ENCODE data around the gene WDR3. TPM values are rescaled to one million over a fixed set of nuclear protein-coding genes. Genes with fewer than 3 reads are reported as not detected.

The WDR3 gene
- polyA plus RNA-seq, 3 donors, result 4.3 to 13.0 (median 8.0) TPM

GRCh38 chr1:118008011-118008410, 78.5 kb downstream of the WDR3 start:
- TF ChIP-seq CTCF (IDR thresholded peaks at IDR 0.05), result no peak
- Mint-ChIP-seq H3K4me1 (no peaks in the 10 kb centered on the region), H3K27me3 (ENCODE audit: low read depth in 3 of 3) (no peaks in the 10 kb centered on the region), H3K36me3 (no peaks in the 10 kb centered on the region), H3K27ac (no peak overlapping the region), H3K9me3 (peaks cover 0 to 14% (median 9%) of the 10 kb centered on the region in 7 donors), H3K4me3 (no peak overlapping the region)
- no peak overlapping the region for H3K9ac ChIP-seq (ENCODE audit: insufficient read depth, low read length, poor library complexity, severe bottlenecking)
- H2AFZ ChIP-seq (ENCODE audit: insufficient read depth, low read depth, low read length, poor library complexity, severe bottlenecking), result no peak overlapping the region
- no peak for DNase-seq
- H3K36me3 ChIP-seq (replicated peaks in 1 of 2; ENCODE audit: control insufficient read depth in 1 of 2, insufficient read depth in 2 of 2, low read length in 2 of 2), result no peaks in the 10 kb centered on the region
- no peaks in the 10 kb centered on the region for H3K27me3 ChIP-seq (ENCODE audit: control insufficient read depth in 2 of 2, insufficient read depth in 2 of 2, low read length in 2 of 2)
- no peak overlapping the region for H3K4me3 ChIP-seq (replicated peaks in 1 of 3; ENCODE audit: low read depth in 2 of 3, low read length in 3 of 3)
- H3K79me2 ChIP-seq (ENCODE audit: insufficient read depth, low read length), result no peaks in the 10 kb centered on the region
- no peak overlapping the region for H3K4me2 ChIP-seq (replicated peaks; ENCODE audit: extremely low read depth, low read length, poor library complexity, severe bottlenecking)
- H3K9me3 ChIP-seq (replicated peaks in 1 of 2; ENCODE audit: control insufficient read depth in 1 of 2, insufficient read depth in 1 of 2, low read length in 2 of 2), result peaks cover 0 to 9% of the 10 kb centered on the region in 2 donors
- no peak overlapping the region for H3K27ac ChIP-seq (ENCODE audit: low read depth in 1 of 2, low read length in 2 of 2)
- no peaks in the 10 kb centered on the region for H4K20me1 ChIP-seq (ENCODE audit: insufficient read depth, low read length)
- 100% methylated on average over 7 of the region's 7 CpGs for WGBS (ENCODE audit: insufficient coverage)
- H3K4me1 ChIP-seq (ENCODE audit: control insufficient read depth in 1 of 2, insufficient read depth in 2 of 2, low read length in 2 of 2), result no peaks in the 10 kb centered on the region
- intact Hi-C loops (cut with micrococcal nuclease), result no loop called here

- no peaks in the 10 kb centered on the region for H3K4me1 ChIP-seq (ENCODE audit: control insufficient read depth in 1 of 2, insufficient read depth in 2 of 2, low read length in 2 of 2)
- TF ChIP-seq CTCF (IDR thresholded peaks at IDR 0.05), result no peak
- no peak for DNase-seq
- no peaks in the 10 kb centered on the region for H3K27me3 ChIP-seq (ENCODE audit: control insufficient read depth in 2 of 2, insufficient read depth in 2 of 2, low read length in 2 of 2)
- whole genome bisulfite sequencing (ENCODE audit: insufficient coverage), result 100% methylated on average over 3 of the region's 6 CpGs
- H3K79me2 ChIP-seq (ENCODE audit: insufficient read depth, low read length), result no peaks in the 10 kb centered on the region
- H3K9me3 Mint-ChIP-seq, result no peaks in the 10 kb centered on the region
- H3K27ac Mint-ChIP-seq, result no peak overlapping the region
- H3K4me1 Mint-ChIP-seq, result no peaks in the 10 kb centered on the region
- H3K36me3 Mint-ChIP-seq, result no peaks in the 10 kb centered on the region
- H3K4me3 ChIP-seq (replicated peaks in 1 of 3; ENCODE audit: low read depth in 2 of 3, low read length in 3 of 3), result no peak overlapping the region
- H3K36me3 ChIP-seq (replicated peaks in 1 of 2; ENCODE audit: control insufficient read depth in 1 of 2, insufficient read depth in 2 of 2, low read length in 2 of 2), result no peaks in the 10 kb centered on the region
- no peak overlapping the region for H3K4me3 Mint-ChIP-seq
- intact Hi-C loops (cut with micrococcal nuclease), result no loop called here
- no peak overlapping the region for H3K4me2 ChIP-seq (replicated peaks; ENCODE audit: extremely low read depth, low read length, poor library complexity, severe bottlenecking)
- H3K27me3 Mint-ChIP-seq (ENCODE audit: low read depth in 3 of 3), result peaks cover 0 to 4% (median 0%) of the 10 kb centered on the region in 3 donors
- H3K9ac ChIP-seq (ENCODE audit: insufficient read depth, low read length, poor library complexity, severe bottlenecking), result no peak overlapping the region
- no peak overlapping the region for H2AFZ ChIP-seq (ENCODE audit: insufficient read depth, low read depth, low read length, poor library complexity, severe bottlenecking)
- no peaks in the 10 kb centered on the region for H4K20me1 ChIP-seq (ENCODE audit: insufficient read depth, low read length)
- H3K9me3 ChIP-seq (replicated peaks in 1 of 2; ENCODE audit: control insufficient read depth in 1 of 2, insufficient read depth in 1 of 2, low read length in 2 of 2), result no peaks in the 10 kb centered on the region
- no peak overlapping the region for H3K27ac ChIP-seq (ENCODE audit: low read depth in 1 of 2, low read length in 2 of 2)
Measured at GRCh38 chr1:118012515-118013124, 83.1 kb downstream of the WDR3 start.
